ENCODE measurements around the gene IMMP2L.

The IMMP2L gene

DNA sequence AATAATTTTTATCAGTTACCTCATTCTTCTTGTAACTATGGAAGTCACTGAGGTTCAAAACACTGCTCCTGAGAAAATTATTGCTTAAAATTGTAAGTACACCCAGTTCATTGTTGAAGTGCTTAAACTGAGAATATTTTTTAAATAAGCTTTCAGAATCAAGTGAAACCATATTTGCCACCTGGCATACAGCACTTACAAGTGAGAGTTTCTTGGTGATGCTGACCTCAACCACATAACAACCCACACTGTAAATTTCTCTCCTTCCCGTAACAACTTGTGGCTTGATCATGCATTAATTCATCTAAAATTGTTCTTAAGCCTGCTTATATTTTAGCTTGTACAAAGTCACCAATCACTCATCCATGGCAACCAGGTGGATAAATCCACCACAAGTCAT, 34.0 kb downstream of the IMMP2L start:
- H3K36me3 ChIP-seq, result no peaks in the 10 kb centered on the region
- no peaks in the 10 kb centered on the region for H3K27me3 ChIP-seq
- no peaks in the 10 kb centered on the region for H3K9me3 ChIP-seq
- no peak for TF ChIP-seq CTCF (IDR thresholded peaks at IDR 0.05; ENCODE audit: low read depth, low read length)
- DNase-seq, result no peak
- no peak overlapping the region for H3K4me3 ChIP-seq (ENCODE audit: low read depth, low read length)
- H3K4me1 ChIP-seq, result peaks cover 22% of the 10 kb centered on the region

GRCh38 chr7:111527545-111527944, 34.7 kb downstream of the IMMP2L start:
- Histone ChIP-seq H3K4me1 (peaks cover 18% of the 10 kb centered on the region), H3K4me3 (ENCODE audit: low read depth, low read length) (no peak overlapping the region), H3K27me3 (no peaks in the 10 kb centered on the region), H3K9me3 (no peaks in the 10 kb centered on the region), H3K36me3 (no peaks in the 10 kb centered on the region)
- TF ChIP-seq CTCF (IDR thresholded peaks at IDR 0.05; ENCODE audit: low read depth, low read length), result no peak
- no peak for DNase-seq

GRCh38 chr7:111525100-111525499, 37.2 kb downstream of the IMMP2L start:
- H3K4me1 ChIP-seq, result peaks cover 8% of the 10 kb centered on the region
- no peaks in the 10 kb centered on the region for H3K9me3 ChIP-seq
- no peaks in the 10 kb centered on the region; the same call in 1 of the 2 replicates for H3K36me3 ChIP-seq
- no peak for TF ChIP-seq CTCF (IDR thresholded peaks at IDR 0.05; ENCODE audit: low read depth, low read length)
- DNase-seq, result no peak
- H3K4me3 ChIP-seq (ENCODE audit: low read depth, low read length), result no peak overlapping the region
- H3K27me3 ChIP-seq, result no peaks in the 10 kb centered on the region

- H3K36me3 ChIP-seq, result peaks cover 2% of the 10 kb centered on the region; the same call in 1 of the 2 replicates
- no peak for TF ChIP-seq CTCF (IDR thresholded peaks at IDR 0.05; ENCODE audit: low read depth, low read length)
- DNase-seq, result no peak
- no peak overlapping the region for H3K4me3 ChIP-seq (ENCODE audit: low read depth, low read length)
- no peaks in the 10 kb centered on the region; the same call in 1 of the 2 replicates for H3K9me3 ChIP-seq
- no peaks in the 10 kb centered on the region for H3K4me1 ChIP-seq
- no peaks in the 10 kb centered on the region for H3K27me3 ChIP-seq
These were observed 40.6 kb downstream of the IMMP2L start for GRCh38 chr7:111521660-111522059.

DNA sequence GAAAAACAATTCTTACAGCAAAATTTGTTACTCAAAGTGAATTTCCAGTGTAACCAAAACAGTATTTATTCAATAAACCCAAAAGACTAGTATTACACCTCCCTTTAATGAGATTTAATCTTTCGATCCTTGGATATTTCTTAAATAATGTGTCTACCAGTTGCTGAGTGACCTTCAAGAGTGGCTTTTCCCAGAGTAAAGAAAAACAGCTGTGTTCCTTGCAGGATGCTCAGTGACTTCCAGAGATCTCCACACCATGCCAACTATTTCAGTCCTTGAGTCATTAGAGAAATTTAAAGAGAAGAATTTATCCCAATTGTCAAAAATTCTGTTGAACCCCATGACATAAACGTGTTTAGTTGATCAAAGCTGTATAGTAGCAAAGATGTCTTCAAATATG, 44.0 kb downstream of the IMMP2L start:
- no peak for TF ChIP-seq CTCF (IDR thresholded peaks at IDR 0.05; ENCODE audit: low read depth, low read length)
- no peaks in the 10 kb centered on the region; the same call in 1 of the 2 replicates for H3K9me3 ChIP-seq
- no peak for DNase-seq
- H3K4me3 ChIP-seq (ENCODE audit: low read depth, low read length), result no peak overlapping the region
- peaks cover 2% of the 10 kb centered on the region; the same call in 1 of the 2 replicates for H3K36me3 ChIP-seq
- no peaks in the 10 kb centered on the region for H3K27me3 ChIP-seq
- H3K4me1 ChIP-seq, result no peaks in the 10 kb centered on the region

DNA sequence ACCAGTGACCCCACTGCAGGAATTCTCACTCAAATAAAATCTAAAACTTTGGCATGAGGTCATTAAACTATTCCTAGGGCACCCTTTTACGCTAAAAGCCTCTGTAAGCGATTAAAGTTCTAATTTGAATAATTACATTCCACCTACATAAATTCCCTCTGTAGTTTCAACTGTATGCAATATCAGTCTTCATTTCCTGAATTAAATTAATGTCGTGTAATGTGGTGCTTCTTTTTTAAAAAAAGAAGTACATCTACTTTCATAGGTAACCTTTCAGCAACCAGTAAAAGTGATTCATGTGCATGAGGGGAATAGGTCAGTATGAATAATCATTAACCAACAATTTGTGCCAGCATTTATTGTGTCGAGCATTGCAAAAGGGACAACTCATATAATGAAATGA, 44.7 kb downstream of the IMMP2L start:
- Histone ChIP-seq H3K27me3 (no peaks in the 10 kb centered on the region), H3K36me3 (peaks cover 2% of the 10 kb centered on the region; the same call in 1 of the 2 replicates), H3K9me3 (no peaks in the 10 kb centered on the region; the same call in 1 of the 2 replicates), H3K4me3 (ENCODE audit: low read depth, low read length) (no peak overlapping the region), H3K4me1 (no peaks in the 10 kb centered on the region)
- no peak for TF ChIP-seq CTCF (IDR thresholded peaks at IDR 0.05; ENCODE audit: low read depth, low read length)
- no peak for DNase-seq

Data from BE2C (cell line).